GM19023 (cell line): ENCODE data around the gene SLC26A8.
"Not testable (repeated sequence)": the region's sequence is repeated elsewhere in the genome, so short reads cannot be mapped to it uniquely, and the experiment has no call there.

Experiments used
- ATAC-seq: cut with Tn5 transposase; IDR thresholded peaks from one replicate; pipeline ENCODE4 v1.9.1; 2021; ENCODE audit warnings: mild to moderate bottlenecking, moderate library complexity; ENCODE audit not compliant: unreplicated experiment

SLC26A8 gene

GRCh38 chr6:35954333-35954732 lies 70.1 kb downstream of the SLC26A8 start:
- no peak for ATAC-seq

GRCh38 chr6:35948725-35949124 lies 75.7 kb downstream of the SLC26A8 start:
- ATAC-seq = no peak

GRCh38 chr6:35945650-35946025 lies 78.8 kb downstream of the SLC26A8 start:
- ATAC-seq = no peak

- ATAC-seq = no peak
These were observed 81.1 kb downstream of the SLC26A8 start for GRCh38 chr6:35943390-35943789.

- no peak for ATAC-seq
These were observed 82.1 kb downstream of the SLC26A8 start for GRCh38 chr6:35942355-35942754.

GRCh38 chr6:35941170-35941569 lies 83.3 kb downstream of the SLC26A8 start:
- ATAC-seq = not testable (repeated sequence)

GRCh38 chr6:35940014-35940413 lies 84.4 kb downstream of the SLC26A8 start:
- ATAC-seq = not testable (repeated sequence)

GRCh38 chr6:35939259-35939658 lies 85.2 kb downstream of the SLC26A8 start:
- not testable (repeated sequence) for ATAC-seq

GRCh38 chr6:35936681-35937359 lies 87.6 kb downstream of the SLC26A8 start:
- ATAC-seq = no peak

GRCh38 chr6:35935469-35935868 lies 89.0 kb downstream of the SLC26A8 start:
- no peak for ATAC-seq

GRCh38 chr6:35933844-35934243 lies 90.6 kb downstream of the SLC26A8 start:
- no peak for ATAC-seq

GRCh38 chr6:35931873-35932272 lies 92.6 kb downstream of the SLC26A8 start:
- ATAC-seq = not testable (repeated sequence)

- no peak for ATAC-seq
These were observed 93.3 kb downstream of the SLC26A8 start for GRCh38 chr6:35931120-35931561.

GRCh38 chr6:35929601-35930000 lies 94.8 kb downstream of the SLC26A8 start:
- ATAC-seq = no peak

GRCh38 chr6:35926509-35927215 lies 97.8 kb downstream of the SLC26A8 start:
- no peak for ATAC-seq

GRCh38 chr6:35925961-35926360 lies 98.5 kb downstream of the SLC26A8 start:
- no peak for ATAC-seq

- ATAC-seq = no peak
These were observed 100.3 kb downstream of the SLC26A8 start for GRCh38 chr6:35924146-35924545.

GRCh38 chr6:35922139-35922554 lies 102.3 kb downstream of the SLC26A8 start:
- ATAC-seq = no peak

GRCh38 chr6:35920793-35921732 lies 103.4 kb downstream of the SLC26A8 start, which contains the start of gene SRPK1:
Gene SRPK1 (minus strand): TSS chr6:35921098. CDS start chr6:35921056, 42 bp downstream.
- peak; percentile 76 for ATAC-seq

- peak; percentile 37 for ATAC-seq
These were observed 104.4 kb downstream of the SLC26A8 start for GRCh38 chr6:35919827-35920751.
